D721Med (cell line): ENCODE data around the gene SLC38A1.

Source experiments
- DNase-seq: peaks from one replicate; pipeline ENCODE4 v3.0.0; 2011; ENCODE audit warnings: low spot score; ENCODE audit not compliant: insufficient read length
- FAIRE-seq: peaks from 2 replicates; lab custom pipeline; 2011; peaks lifted over from hg19 to GRCh38; lab: Jason Lieb, UNC
- CTCF ChIP-seq: IDR thresholded peaks from 2 replicates; pipeline ENCODE4 v1.5.1; 2012; ENCODE audit warnings: mild to moderate bottlenecking, control low read depth; ENCODE audit not compliant: insufficient read depth; ENCODE audit errors: missing control alignments

The SLC38A1 gene

GRCh38 chr12:46219877-46220655 is 48.8 kb downstream of the SLC38A1 start:
- DNase-seq (no peak), FAIRE-seq (no peak)
- no peak for TF ChIP-seq CTCF

- FAIRE-seq, result no peak
- DNase-seq, result no peak
- TF ChIP-seq CTCF, result no peak
These were observed 49.5 kb downstream of the SLC38A1 start for GRCh38 chr12:46219132-46219876.

GRCh38 chr12:46218322-46219095 is 50.3 kb downstream of the SLC38A1 start:
- no peak for DNase-seq
- TF ChIP-seq CTCF, result no peak
- FAIRE-seq, result no peak

GRCh38 chr12:46217541-46218321 is 51.1 kb downstream of the SLC38A1 start:
- DNase-seq (no peak), FAIRE-seq (no peak)
- TF ChIP-seq CTCF, result no peak

GRCh38 chr12:46214668-46215436 is 54.0 kb downstream of the SLC38A1 start:
- no peak for TF ChIP-seq CTCF
- FAIRE-seq, result no peak
- no peak for DNase-seq
